Astrocyte of the spinal cord (primary cell): ENCODE results near the gene XRCC3.

Experiments
- DNase-seq: peaks from one replicate; pipeline ENCODE4 v3.0.0; 2011; ENCODE audit warnings: low read depth, low spot score
- H3K4me3 ChIP-seq: 2 replicates; pipeline ENCODE4 v1.5.1; 2011; ENCODE audit warnings: low read depth, mild to moderate bottlenecking, low read length, moderate library complexity
- in situ Hi-C: cut with HindIII; loops from 2 replicates; pipeline ENCODE4 v1.10.0; 2017; ENCODE audit warnings: low sequenced_read_pairs
- TF ChIP-seq, protein P1 (sequence below): IDR thresholded peaks from 2 replicates; pipeline ENCODE4 v1.5.1; 2012; ENCODE audit warnings: low read depth, mild to moderate bottlenecking, low read length, inconsistent platforms

XRCC3 gene

DNA sequence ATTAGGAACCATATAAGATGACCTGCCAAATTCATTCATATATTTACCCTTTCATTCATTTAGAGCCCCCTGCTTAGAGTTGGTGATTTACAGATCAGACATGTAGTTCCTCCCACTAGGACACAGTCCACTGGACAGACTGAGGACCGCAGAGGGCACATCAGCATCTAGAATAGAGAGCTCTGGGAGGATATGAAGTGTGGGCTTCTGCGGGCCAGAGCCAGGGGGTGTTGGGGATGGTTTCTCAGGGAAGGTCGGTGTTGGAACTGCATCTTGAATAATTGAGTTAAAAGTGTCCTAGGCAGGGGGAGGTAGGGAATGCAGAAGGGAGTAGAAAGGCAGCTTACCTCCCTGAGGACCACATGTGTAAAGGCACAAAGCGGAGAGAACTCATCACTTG, 43.3 kb downstream of the XRCC3 start:
- TF ChIP-seq, protein P1, sequence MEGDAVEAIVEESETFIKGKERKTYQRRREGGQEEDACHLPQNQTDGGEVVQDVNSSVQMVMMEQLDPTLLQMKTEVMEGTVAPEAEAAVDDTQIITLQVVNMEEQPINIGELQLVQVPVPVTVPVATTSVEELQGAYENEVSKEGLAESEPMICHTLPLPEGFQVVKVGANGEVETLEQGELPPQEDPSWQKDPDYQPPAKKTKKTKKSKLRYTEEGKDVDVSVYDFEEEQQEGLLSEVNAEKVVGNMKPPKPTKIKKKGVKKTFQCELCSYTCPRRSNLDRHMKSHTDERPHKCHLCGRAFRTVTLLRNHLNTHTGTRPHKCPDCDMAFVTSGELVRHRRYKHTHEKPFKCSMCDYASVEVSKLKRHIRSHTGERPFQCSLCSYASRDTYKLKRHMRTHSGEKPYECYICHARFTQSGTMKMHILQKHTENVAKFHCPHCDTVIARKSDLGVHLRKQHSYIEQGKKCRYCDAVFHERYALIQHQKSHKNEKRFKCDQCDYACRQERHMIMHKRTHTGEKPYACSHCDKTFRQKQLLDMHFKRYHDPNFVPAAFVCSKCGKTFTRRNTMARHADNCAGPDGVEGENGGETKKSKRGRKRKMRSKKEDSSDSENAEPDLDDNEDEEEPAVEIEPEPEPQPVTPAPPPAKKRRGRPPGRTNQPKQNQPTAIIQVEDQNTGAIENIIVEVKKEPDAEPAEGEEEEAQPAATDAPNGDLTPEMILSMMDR, result no peak
- DNase-seq, result no peak
- H3K4me3 ChIP-seq, result no peak overlapping the region
- in situ Hi-C loops, result no loop called here

DNA sequence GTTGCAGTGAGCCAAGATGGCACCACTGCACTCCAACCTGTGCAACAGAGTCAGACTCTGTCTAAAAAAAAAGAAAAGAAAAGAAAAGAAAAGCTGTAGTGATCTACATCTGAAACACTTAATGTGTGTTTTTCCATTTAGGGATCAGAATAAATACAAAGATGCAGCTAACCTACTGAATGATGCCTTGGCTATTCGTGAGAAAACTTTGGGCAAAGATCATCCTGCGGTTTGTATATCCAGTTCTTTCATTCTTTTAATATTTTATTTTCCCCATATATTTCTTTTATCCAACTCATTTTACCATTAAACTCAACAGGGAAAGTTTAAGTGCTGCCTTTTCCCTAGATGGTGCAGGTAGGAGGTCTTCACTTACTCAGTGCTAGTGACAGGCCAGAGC, 45.9 kb downstream of the XRCC3 start:
- in situ Hi-C loops, result no loop called here
- DNase-seq, result no peak
- no peak overlapping the region for H3K4me3 ChIP-seq
- TF ChIP-seq, protein P1, result no peak

DNA sequence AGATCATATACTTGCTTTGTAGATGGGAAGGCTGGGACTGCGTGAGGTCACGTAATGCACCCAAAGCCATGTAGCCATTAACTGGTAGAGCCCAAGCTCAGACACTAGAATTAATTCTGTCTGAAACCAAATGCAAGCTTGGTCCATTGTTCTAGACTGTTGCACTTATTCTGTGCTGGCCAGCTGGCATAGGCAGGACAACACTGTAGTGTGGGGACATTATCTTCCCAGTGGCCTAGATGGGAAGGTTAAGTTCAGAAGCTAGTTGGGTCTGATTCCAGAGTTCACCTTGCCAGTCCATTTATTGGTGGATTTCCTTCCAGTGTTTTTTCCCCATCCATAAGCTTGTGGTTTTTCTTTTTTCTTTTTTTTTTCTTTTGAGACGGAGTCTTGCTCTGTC, 47.1 kb downstream of the XRCC3 start:
- no peak for DNase-seq
- no peak overlapping the region for H3K4me3 ChIP-seq
- in situ Hi-C loops, result no loop called here
- TF ChIP-seq, protein P1, result no peak

DNA sequence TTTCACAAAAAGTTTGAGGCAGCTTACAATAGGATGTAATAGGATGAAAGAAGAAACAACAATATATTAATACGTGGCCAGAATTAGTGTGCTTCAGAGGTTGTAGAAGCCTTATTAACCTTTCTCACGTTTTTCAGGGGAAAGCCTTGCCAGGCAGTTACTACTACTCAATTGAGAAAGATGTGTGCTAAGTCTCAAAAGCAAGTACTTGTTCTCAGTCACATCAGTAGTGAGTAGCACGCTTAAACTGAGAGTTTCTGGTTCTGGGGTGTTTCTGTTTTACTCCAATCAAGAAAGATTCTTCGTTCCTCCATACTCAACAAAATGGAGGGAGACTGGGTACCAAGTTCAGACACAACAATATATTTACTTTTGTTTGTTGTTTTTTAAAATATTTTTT, 47.6 kb downstream of the XRCC3 start:
- in situ Hi-C loops, result no loop called here
- H3K4me3 ChIP-seq, result no peak overlapping the region
- TF ChIP-seq, protein P1, result no peak
- DNase-seq, result no peak

DNA sequence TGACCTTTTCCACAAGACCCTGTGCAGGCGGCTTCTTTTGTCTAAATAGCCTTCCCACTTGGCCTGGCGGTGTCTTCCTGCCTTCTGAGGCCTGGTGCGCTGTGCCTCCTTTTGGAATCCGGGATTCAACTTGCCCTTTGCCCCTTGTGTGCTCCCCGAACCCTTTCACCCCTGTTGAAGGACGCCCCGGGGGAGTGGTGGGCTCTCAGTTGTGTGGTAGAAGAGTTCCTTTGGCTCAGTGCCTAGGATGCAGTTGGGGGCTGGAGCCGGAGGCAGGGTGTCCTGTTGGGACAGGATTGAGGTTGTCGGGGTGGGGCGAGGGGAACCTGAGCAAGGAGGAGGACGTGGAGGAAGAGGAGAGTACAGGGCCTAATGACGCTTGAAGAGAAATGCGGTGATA, 51.7 kb downstream of the XRCC3 start:
- H3K4me3 ChIP-seq, result no peak overlapping the region
- TF ChIP-seq, protein P1, result no peak
- no peak for DNase-seq
- in situ Hi-C loops, result no loop called here

DNA sequence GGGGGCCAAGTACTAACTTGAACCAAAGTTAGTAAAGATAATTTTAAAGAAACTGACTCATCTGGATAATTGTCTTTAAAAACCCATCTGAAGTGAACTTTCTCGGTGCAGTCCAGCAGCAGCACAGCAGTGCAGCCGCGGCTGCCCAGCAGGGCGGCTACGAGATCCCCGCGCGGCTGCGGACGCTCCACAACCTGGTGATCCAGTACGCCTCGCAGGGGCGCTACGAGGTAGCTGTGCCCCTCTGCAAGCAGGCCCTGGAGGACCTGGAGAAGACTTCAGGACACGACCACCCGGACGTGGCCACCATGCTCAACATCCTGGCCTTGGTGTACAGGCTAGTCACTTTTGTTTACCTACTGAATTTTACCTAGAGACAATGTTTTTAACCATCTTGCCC, 52.7 kb downstream of the XRCC3 start:
- no peak overlapping the region for H3K4me3 ChIP-seq
- TF ChIP-seq, protein P1, result no peak
- no peak for DNase-seq
- in situ Hi-C loops, result no loop called here

DNA sequence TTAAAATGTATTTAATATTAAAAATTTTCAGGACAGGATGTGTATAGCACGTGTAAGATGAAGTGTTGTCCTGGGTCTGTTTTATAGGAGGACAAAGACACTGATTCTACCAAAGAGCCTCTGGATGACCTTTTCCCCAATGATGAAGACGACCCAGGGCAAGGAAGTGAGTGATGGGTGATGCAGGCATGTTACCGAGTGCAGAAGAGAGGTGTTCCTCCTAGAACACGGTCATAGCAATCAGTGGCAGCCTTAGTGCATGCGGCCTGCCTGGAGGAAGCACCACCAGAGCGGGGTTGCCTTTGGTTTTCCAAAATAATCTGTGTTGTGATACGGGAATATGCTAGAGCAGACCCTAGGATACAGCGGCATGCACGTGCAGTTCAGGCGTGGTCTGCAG, 53.2 kb downstream of the XRCC3 start:
- no peak for DNase-seq
- TF ChIP-seq, protein P1, result no peak
- H3K4me3 ChIP-seq, result no peak overlapping the region
- in situ Hi-C loops, result no loop called here
